ENCODE measurements around the gene LGI2. TPM values are rescaled to one million over a fixed set of nuclear protein-coding genes. Genes with fewer than 3 reads are reported as not detected.

LGI2 gene
- total and polyA plus RNA-seq, 9 of the 15 experiments (the other 6 are each of a cell fraction or from before 2014, with no cell fraction given) = 0.03 to 0.07 TPM; not detected in 7

DNA sequence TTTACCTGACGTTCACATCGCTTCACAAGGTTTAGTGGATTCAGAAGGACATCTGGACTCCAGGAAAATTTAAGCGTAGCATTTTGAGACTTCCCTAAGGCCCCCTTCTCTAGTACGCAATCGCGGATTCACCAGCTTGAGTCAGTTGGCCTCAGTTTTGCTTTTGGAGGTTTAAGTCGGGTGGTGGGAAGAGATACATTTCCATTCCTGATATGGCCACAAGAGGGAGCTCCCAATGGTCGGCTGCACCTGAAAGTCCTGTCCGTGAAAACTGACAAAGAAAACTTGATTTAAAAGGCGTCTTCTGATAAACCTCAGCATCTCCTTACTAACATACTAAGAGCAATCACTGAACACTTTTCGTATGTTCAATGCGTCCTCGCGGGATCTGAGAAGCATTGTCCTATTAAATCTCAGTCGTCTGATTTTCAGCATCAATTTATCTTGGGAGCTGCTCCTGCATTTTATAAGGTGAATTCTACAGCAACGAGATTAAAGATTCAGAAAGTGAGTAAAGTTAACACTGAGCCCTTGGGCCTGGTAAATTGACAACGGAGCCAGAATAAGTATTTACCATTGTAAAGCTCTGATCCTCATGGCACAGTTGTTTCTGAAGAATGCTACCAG lies 50.6 kb downstream of the LGI2 start (continued):
- TF ChIP-seq, protein P1, sequence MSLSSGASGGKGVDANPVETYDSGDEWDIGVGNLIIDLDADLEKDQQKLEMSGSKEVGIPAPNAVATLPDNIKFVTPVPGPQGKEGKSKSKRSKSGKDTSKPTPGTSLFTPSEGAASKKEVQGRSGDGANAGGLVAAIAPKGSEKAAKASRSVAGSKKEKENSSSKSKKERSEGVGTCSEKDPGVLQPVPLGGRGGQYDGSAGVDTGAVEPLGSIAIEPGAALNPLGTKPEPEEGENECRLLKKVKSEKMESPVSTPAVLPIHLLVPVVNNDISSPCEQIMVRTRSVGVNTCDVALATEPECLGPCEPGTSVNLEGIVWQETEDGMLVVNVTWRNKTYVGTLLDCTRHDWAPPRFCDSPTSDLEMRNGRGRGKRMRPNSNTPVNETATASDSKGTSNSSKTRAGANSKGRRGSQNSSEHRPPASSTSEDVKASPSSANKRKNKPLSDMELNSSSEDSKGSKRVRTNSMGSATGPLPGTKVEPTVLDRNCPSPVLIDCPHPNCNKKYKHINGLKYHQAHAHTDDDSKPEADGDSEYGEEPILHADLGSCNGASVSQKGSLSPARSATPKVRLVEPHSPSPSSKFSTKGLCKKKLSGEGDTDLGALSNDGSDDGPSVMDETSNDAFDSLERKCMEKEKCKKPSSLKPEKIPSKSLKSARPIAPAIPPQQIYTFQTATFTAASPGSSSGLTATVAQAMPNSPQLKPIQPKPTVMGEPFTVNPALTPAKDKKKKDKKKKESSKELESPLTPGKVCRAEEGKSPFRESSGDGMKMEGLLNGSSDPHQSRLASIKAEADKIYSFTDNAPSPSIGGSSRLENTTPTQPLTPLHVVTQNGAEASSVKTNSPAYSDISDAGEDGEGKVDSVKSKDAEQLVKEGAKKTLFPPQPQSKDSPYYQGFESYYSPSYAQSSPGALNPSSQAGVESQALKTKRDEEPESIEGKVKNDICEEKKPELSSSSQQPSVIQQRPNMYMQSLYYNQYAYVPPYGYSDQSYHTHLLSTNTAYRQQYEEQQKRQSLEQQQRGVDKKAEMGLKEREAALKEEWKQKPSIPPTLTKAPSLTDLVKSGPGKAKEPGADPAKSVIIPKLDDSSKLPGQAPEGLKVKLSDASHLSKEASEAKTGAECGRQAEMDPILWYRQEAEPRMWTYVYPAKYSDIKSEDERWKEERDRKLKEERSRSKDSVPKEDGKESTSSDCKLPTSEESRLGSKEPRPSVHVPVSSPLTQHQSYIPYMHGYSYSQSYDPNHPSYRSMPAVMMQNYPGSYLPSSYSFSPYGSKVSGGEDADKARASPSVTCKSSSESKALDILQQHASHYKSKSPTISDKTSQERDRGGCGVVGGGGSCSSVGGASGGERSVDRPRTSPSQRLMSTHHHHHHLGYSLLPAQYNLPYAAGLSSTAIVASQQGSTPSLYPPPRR (CRISPR knock-in tag; IDR thresholded peaks at IDR 0.05; ENCODE audit: borderline replicate concordance) = no peak
- no peak for TF ChIP-seq DPF2 (IDR thresholded peaks at IDR 0.05)
- peak; percentile 52 to 61 for TF ChIP-seq RAD21 (CRISPR knock-in tag; conservative IDR thresholded peaks at IDR 0.05 in 1 of 2, IDR thresholded peaks at IDR 0.05 in 1 of 2)
- TF ChIP-seq, protein P2, sequence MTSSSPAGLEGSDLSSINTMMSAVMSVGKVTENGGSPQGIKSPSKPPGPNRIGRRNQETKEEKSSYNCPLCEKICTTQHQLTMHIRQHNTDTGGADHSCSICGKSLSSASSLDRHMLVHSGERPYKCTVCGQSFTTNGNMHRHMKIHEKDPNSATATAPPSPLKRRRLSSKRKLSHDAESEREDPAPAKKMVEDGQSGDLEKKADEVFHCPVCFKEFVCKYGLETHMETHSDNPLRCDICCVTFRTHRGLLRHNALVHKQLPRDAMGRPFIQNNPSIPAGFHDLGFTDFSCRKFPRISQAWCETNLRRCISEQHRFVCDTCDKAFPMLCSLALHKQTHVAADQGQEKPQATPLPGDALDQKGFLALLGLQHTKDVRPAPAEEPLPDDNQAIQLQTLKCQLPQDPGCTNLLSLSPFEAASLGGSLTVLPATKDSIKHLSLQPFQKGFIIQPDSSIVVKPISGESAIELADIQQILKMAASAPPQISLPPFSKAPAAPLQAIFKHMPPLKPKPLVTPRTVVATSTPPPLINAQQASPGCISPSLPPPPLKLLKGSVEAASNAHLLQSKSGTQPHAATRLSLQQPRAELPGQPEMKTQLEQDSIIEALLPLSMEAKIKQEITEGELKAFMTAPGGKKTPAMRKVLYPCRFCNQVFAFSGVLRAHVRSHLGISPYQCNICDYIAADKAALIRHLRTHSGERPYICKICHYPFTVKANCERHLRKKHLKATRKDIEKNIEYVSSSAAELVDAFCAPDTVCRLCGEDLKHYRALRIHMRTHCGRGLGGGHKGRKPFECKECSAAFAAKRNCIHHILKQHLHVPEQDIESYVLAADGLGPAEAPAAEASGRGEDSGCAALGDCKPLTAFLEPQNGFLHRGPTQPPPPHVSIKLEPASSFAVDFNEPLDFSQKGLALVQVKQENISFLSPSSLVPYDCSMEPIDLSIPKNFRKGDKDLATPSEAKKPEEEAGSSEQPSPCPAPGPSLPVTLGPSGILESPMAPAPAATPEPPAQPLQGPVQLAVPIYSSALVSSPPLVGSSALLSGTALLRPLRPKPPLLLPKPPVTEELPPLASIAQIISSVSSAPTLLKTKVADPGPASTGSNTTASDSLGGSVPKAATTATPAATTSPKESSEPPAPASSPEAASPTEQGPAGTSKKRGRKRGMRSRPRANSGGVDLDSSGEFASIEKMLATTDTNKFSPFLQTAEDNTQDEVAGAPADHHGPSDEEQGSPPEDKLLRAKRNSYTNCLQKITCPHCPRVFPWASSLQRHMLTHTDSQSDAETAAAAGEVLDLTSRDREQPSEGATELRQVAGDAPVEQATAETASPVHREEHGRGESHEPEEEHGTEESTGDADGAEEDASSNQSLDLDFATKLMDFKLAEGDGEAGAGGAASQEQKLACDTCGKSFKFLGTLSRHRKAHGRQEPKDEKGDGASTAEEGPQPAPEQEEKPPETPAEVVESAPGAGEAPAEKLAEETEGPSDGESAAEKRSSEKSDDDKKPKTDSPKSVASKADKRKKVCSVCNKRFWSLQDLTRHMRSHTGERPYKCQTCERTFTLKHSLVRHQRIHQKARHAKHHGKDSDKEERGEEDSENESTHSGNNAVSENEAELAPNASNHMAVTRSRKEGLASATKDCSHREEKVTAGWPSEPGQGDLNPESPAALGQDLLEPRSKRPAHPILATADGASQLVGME (CRISPR knock-in tag; IDR thresholded peaks at IDR 0.05) = no peak
- TF ChIP-seq MXI1 (IDR thresholded peaks at IDR 0.05; ENCODE audit: low read depth, low read length) = no peak
- TF ChIP-seq MYBL2 (IDR thresholded peaks at IDR 0.05; ENCODE audit: low read depth) = no peak
- TF ChIP-seq MYBL2 (CRISPR knock-in tag; IDR thresholded peaks at IDR 0.05; ENCODE audit: borderline replicate concordance) = no peak
